ENCODE measurements around the gene RAB5A. TPM values are rescaled to one million over a fixed set of nuclear protein-coding genes. Genes with fewer than 3 reads are reported as not detected.
"Not testable (repeated sequence)": the region's sequence is repeated elsewhere in the genome, so short reads cannot be mapped to it uniquely, and the experiment has no call there.

Gene RAB5A
- total RNA-seq, result 10 to 100 TPM; 39.7 to 40.6 TPM

- peak; percentile 97 for DNase-seq (ENCODE audit: low spot score)
- Histone ChIP-seq H3K4me1 (peaks cover 0 to 32% of the 10 kb centered on the region in 2 donors), H3K4me3 (peak within 1 kb of the TSS; percentile 88 to 98), H3K36me3 (peaks cover 11% of the 10 kb centered on the region), H3K27ac (peak within 1 kb of the TSS; percentile 94 to 99), H3K9me3 (no peaks in the 10 kb centered on the region), H3K27me3 (no peaks in the 10 kb centered on the region)
- no peak for TF ChIP-seq CTCF (IDR thresholded peaks at IDR 0.05)
These were observed at the start of gene RAB5A for GRCh38 chr3:19946832-19947548. Gene RAB5A (plus strand): TSS chr3:19947097. CDS start chr3:19950899, 3,802 bp downstream.

- no peak for TF ChIP-seq CTCF (IDR thresholded peaks at IDR 0.05)
- H3K4me3 ChIP-seq, result no peak overlapping the region
- H3K36me3 ChIP-seq, result no peaks in the 10 kb centered on the region
- no peaks in the 10 kb centered on the region for H3K4me1 ChIP-seq
- no peak for DNase-seq (ENCODE audit: low spot score)
- no peaks in the 10 kb centered on the region for H3K9me3 ChIP-seq
- H3K27me3 ChIP-seq, result no peaks in the 10 kb centered on the region
- H3K27ac ChIP-seq, result no peak overlapping the region
These were observed 48.2 kb upstream of the RAB5A start for GRCh38 chr3:19898721-19899120.

GRCh38 chr3:19899264-19899663 is 47.6 kb upstream of the RAB5A start:
- Histone ChIP-seq H3K27ac (no peak overlapping the region), H3K4me3 (no peak overlapping the region), H3K4me1 (no peaks in the 10 kb centered on the region), H3K9me3 (no peaks in the 10 kb centered on the region), H3K36me3 (no peaks in the 10 kb centered on the region), H3K27me3 (no peaks in the 10 kb centered on the region)
- no peak for TF ChIP-seq CTCF (IDR thresholded peaks at IDR 0.05)
- no peak for DNase-seq (ENCODE audit: low spot score)

- not testable (repeated sequence) for H3K27me3 ChIP-seq; H3K4me1 ChIP-seq; DNase-seq (ENCODE audit: low spot score); H3K4me3 ChIP-seq; H3K36me3 ChIP-seq; H3K27ac ChIP-seq; H3K9me3 ChIP-seq
These were observed 47.1 kb upstream of the RAB5A start for GRCh38 chr3:19899833-19900232.

- no peaks in the 10 kb centered on the region for H3K27me3 ChIP-seq
- no peak for TF ChIP-seq CTCF (IDR thresholded peaks at IDR 0.05)
- H3K9me3 ChIP-seq, result peaks cover 0 to 5% of the 10 kb centered on the region in 2 donors
- H3K4me3 ChIP-seq, result no peak overlapping the region
- DNase-seq (ENCODE audit: low spot score), result no peak
- H3K27ac ChIP-seq, result no peak overlapping the region
- H3K36me3 ChIP-seq, result no peaks in the 10 kb centered on the region
- no peaks in the 10 kb centered on the region for H3K4me1 ChIP-seq
These were observed 45.6 kb upstream of the RAB5A start for GRCh38 chr3:19901337-19901736.

GRCh38 chr3:19901918-19902317 is 45.0 kb upstream of the RAB5A start:
- Histone ChIP-seq H3K27ac (no peak overlapping the region), H3K4me3 (no peak overlapping the region), H3K9me3 (peaks cover 0 to 11% of the 10 kb centered on the region in 2 donors), H3K4me1 (no peaks in the 10 kb centered on the region), H3K27me3 (no peaks in the 10 kb centered on the region), H3K36me3 (no peaks in the 10 kb centered on the region)
- no peak for TF ChIP-seq CTCF (IDR thresholded peaks at IDR 0.05)
- DNase-seq (ENCODE audit: low spot score), result no peak

Data from right atrium auricular region (tissue), 2 donors.